NCI-H460 (cell line): ENCODE results near the gene MAP3K21. TPM values are rescaled to one million over a fixed set of nuclear protein-coding genes. Genes with fewer than 3 reads are reported as not detected.

Source experiments
- DNase-seq: peaks from one replicate; pipeline ENCODE4 v3.0.0-alpha.2; 2016; ENCODE audit warnings: low read depth; ENCODE audit errors: extremely low read depth
- total RNA-seq: library from RNA; depleted of rRNA; stranded (reverse); fragments of >200 nt; shearing (Covaris generic); gene quantifications from 2 replicates; pipeline ENCODE4 v1.2.3, GENCODE V29; 2014

MAP3K21 gene
- total RNA-seq, 1 experiment from 2014 or later: 21.6 TPM

DNA sequence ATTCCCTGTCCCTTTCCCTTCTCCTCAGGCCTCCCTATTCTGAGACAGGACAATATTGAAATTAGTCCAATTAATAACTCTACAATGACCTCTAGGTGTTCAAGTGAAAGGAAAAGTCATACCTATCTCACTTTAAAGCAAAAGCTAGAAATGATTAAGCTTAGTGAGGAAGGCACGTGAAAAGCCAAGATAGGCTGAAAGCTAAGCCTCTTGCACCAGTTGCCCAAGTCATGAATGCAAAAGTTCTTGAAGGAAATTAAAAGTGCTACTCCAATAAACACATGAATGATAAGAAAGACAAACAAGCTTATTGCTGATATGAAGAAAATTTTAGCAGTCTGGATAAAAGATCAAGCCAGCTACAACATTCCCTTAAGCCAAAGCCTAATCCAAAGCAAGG is 3.8 kb upstream of the MAP3K21 start:
- DNase-seq: no peak

DNA sequence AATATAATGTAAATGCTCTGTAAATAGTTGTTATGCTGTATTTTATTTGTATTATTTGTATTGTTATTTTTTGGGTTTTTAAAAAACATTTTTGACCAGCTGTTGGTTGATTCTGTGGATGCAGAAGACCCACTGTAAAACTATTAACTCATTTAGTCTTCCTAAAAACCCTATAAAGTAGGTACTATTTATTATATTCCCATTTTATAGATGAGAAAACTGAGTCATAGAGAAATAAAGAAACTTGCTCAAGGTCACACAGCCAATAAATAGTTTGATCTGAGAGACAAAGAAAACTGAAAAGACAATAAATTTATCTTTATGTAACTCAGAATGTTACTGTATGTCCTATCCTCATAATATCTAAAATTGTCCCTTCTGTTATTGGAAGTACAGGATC is 1.2 kb upstream of the MAP3K21 start:
- no peak for DNase-seq

DNA sequence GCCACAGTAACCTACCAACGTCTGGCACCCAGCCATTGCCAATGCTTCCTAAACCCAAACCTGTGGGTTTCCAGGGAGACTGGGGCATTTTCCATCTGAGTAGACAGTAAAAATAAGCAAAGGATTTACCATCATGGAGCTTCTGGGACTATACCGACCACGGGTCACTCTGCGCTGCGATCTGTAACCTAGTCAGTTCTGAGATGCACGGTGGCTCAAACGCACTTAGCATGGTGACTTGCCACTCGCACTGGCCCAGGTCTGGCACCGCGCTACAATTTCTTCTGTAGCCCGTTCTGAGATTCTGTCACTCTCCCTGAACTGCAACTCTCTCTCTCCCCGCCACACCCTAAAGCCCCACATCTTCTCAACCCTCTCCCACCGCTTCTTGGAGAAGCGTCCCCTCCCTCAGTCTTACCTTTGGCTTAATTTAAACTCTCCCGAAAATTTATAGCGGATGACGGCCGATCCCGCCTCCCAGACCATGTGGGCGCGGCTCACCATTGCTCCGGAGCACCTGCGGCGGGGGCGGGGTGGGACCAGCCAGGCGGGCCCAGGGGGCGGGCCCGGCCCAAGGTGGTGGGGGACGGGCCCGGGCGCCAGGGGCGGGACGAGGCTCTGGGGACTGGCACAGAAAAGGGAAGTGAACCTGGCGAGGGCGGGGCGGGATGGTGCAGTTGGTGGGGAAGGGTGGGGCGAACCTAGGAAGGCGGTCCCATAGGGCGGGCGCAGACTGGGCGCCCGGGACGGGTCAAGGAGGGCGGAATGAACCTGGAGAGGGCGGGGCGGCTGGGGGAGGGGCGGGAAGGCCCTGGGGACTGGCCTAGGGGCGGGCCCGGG is 493 bp upstream of the MAP3K21 start:
- DNase-seq: peak; percentile 87

DNA sequence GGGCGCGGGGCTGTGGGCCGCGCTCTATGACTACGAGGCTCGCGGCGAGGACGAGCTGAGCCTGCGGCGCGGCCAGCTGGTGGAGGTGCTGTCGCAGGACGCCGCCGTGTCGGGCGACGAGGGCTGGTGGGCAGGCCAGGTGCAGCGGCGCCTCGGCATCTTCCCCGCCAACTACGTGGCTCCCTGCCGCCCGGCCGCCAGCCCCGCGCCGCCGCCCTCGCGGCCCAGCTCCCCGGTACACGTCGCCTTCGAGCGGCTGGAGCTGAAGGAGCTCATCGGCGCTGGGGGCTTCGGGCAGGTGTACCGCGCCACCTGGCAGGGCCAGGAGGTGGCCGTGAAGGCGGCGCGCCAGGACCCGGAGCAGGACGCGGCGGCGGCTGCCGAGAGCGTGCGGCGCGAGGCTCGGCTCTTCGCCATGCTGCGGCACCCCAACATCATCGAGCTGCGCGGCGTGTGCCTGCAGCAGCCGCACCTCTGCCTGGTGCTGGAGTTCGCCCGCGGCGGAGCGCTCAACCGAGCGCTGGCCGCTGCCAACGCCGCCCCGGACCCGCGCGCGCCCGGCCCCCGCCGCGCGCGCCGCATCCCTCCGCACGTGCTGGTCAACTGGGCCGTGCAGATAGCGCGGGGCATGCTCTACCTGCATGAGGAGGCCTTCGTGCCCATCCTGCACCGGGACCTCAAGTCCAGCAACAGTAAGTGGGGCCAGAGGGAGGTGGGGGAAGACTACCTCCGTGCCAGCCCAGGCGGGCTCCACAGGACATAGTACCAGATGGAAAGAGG is 808 bp downstream of the MAP3K21 start:
- no peak for DNase-seq

DNA sequence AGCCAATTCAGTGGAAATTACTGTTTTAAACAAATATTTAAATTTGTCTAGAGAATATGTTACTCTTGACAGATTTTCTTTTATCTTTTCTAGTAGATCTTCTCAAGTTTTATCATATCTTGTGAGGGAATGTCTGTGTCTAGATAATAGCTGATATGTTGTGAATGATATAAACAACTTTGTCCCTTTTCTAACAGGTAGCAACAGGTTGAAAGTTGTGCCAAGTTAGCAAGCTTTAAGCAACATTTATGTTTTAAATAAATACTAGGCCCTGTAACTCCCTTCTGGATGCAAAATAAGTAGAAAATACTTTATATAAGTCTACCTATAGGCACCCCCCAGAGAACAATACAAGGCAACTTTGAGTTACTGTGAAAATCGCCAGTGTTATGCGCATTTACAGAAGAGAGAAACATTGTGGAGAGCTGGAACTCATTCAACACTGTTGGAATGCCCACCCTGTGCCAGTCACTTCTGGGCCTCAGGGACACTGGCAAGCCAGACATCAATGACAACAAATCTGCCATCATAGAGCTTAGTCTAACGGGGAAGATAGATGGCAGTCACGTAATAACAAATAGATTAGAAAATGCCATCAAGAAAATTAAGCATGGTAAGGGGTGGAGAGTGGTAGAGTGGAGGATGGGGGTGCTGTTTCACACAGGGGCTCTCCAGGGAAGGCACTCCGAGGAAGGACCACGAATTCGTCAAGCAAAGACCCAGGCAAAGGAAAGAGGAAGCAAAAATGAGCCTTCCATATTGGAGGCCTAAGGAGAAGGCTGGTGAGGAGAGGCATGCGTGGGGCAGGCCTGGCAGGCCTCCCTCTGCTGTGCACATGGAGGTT is 4.4 kb downstream of the MAP3K21 start:
- DNase-seq: no peak

DNA sequence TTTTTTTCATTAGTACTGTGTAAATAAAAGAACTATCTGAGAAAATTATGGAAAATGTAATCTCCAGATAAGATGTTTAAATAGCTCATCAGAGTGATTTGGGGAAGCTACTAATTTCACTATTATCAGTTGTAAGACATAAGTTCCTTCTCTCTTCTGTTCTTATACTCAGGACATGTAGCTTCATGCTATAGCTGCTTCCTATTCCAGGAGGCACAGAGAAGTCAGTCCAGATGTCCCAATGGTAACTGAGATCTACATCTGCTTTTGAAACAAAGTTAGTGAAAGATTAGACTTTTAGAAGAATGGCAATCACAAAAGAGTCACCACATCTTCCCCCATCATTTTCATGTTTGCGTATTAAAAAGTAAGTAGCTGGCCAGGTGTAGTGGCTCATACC is 5.6 kb downstream of the MAP3K21 start:
- DNase-seq: no peak

DNA sequence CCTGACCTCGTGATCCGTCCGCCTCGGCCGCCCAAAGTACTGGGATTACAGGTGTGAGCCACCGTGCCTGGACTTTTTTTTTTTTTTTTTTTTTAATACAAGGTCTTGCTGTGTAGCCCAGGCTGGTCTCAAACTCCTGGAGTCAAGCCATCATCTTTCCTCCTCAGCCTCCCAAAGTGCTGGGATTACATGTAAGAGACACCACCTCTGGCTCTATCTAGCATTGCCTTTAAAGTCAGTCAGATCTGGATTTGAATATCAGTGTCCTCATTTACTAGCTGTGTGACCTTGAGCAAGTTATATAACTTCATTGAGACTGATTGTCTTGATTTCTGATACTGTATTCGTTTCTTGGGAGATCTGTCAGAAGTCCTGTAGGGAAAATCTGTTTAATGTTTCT is 6.6 kb downstream of the MAP3K21 start:
- no peak for DNase-seq

DNA sequence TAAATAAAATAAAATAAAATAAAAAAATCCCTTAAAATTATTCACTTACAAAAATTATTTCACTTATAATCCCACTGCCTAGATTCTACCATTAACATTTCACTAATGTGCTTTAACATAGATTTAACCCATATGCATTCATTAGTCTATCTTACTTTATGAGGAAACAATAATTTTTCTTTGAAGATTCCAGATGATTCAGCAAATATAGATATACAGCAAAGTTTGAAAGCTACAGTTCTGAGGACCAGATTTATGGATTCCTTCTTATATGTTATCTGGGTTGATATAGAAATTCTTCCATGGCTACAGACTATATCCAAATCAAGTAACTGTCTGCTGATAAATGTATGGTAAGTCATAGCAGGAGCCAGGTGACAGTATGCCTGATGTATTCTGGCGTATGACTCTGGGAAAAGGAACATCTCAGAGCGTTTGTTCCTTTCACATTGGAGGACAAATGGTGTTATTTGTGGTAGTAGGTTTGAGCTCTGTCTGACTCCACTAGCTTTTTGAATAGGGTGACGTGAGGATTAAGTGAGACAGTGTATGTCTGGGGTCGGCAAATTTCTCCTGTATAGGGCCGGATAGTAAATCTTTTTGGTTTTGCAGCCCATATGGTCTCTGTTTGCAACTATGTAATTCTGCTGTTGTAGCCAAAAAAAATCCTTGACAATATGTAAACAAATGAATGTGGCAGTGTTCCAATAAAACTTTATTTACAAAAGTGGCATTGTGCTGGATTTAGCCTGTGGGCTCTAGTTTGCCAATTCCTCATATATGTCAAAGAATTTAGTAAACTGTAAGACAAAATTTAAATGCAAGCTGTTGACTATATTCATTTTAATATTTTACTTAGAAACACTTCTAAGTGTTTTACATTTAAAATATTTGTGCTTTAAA is 9.3 kb downstream of the MAP3K21 start:
- DNase-seq: no peak

DNA sequence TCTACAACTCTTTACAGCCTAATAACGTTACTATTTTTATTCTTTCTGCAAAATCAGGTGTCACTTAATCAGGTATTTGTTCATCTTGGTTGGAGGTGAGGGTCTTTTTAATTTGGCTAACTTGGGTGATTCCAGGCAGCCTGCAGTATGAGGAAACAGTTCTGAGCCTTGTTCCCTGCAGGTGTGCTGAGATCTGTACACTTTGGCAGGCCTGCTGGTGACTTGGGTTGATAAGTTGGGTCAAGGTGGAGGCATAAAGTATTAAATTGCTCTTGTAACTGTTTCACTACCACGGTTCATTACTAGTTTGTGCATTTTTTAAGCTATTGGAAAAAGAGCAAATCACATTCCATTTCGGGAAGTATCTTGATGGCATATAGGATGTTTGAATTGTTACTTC is 10.0 kb downstream of the MAP3K21 start:
- DNase-seq: no peak

DNA sequence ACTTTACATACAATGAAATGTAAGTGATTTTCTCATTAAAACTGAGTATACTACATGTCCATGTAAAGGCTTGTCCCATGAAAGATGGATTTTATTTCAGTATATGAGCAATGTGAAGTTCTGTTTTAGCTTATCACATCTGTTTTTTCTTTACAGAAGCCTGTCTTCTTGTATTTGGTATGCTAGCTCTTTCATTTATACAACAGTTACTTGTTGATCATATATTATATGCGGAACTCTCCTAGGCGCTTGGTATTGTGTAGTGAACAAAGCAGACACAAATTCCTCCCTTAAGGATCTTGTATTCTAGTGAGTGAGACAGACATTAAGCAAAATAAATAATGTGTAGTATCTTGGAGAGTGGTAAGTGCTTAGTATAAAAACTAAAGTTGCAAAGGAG is 10.6 kb downstream of the MAP3K21 start:
- no peak for DNase-seq

DNA sequence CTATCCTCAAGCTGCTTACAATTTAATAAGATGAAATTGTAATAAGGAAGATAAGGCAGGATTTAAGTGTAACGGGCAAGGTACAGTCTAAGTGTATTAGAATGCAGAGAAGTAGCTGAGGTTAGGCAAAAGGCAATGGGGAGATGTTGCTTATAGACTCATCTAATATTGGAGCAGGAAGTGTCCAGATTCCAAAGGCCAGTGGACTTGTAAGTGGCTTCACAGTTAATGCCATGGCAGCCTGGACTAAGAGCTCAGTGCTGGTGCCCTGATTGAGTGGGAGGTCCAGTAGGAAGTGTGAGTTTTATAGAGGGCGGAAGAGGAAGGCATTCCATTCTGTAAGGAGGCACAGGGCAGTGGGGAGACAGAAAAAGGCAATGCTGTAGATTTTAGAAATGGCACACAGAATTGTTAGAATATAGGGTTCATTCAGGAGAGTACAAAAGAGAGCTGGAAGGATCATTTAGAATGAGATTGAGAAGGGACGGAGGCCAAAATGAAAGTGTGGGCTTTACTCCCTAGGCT is 12.6 kb downstream of the MAP3K21 start:
- no peak for DNase-seq

DNA sequence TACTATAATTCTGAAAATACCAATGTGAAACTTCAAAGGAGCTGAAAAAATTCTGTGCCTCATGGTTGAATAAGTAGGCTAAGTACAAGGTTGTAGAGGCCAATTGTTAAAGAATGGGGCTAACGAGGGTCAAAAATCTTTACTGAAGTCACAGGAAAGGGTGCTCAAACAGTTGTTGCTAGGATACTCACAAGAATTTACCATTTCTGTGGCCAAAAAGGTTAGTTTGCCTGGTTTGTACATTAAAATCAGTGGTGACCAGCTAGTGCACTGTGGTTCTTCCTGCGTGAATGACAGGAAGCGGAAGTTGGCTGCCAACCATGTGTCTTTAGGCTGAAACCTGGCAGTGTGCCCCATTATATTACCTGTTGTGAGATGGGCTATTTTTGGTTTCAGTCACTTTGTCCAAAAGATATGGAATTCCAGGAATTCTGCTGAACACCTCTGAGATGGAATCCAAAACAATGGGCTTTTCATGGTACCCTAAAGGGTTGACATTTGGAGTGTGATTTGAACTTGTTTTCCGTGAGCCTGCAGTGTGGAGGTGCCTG is 13.5 kb downstream of the MAP3K21 start:
- DNase-seq: no peak

DNA sequence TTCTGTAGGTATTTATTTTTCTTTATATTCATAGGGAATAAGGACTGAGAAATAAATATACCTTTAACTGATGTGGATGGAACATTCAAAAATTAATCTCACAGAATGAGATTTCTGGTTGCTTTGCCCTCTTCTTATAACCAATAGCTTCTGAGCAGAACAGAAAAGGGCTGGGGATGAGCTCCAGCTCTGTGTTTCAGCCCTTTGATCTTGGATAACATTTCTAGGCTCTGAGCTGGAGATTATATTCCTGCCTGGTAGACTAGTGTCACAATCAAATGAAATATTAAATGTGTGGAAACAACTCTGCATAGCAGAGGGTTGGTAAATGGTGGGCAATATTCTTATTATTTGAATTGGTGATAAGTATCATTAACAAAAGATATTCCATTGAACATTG is 14.6 kb downstream of the MAP3K21 start:
- no peak for DNase-seq

DNA sequence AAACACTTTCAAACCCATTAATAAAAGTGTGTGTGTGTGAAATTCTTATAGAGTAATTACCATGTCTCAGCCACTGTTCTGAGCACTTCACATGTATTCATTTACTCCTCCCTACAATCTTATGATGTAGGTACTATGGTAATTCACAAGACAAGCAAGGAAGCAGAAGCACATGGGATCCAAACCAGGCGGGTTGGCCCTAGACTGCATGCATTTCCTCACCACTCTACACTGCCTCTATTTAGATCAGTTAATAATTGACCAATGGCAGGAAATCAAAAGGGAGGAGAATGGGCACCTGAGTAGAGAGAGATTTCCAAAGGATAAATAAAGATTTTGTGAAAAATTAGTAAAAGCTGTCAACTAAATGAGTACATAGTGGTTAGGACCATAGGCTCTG is 15.7 kb downstream of the MAP3K21 start:
- DNase-seq: no peak

DNA sequence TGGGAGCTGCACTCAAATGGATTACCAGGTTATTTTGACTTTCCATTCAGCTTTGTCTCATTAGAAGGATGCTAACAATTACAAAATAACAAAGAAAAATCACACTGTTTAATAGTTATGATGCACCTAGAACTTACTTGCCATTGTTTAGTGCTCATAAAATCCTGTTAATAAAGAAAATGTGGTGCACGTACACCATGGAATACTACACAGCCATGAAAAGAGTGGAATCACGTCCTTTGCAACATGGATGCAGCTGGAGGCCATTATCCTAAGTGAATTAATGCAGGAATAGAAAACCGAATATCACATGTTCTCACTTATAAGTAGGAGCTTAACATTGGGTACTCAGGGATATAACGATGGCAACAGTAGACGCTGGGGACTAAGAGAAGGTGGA is 19.8 kb downstream of the MAP3K21 start:
- DNase-seq: no peak

DNA sequence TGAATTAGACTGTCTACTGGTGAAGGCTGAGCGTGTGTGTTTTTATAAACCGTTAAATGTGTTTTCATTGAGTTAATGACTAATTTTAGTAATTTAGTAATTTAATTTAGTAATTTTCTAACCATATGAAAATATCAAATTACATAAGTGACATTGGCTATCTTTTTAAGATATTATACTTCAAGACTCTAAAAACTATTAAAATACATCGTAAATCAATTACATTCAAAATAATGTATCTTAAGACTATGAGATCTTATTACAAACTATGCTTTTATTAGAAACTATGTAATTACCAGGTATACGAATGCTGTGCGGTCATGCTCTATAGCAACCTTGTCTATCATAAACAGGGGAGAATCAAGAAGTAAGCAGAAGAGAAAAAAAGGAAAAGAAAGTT is 21.6 kb downstream of the MAP3K21 start:
- DNase-seq: no peak

DNA sequence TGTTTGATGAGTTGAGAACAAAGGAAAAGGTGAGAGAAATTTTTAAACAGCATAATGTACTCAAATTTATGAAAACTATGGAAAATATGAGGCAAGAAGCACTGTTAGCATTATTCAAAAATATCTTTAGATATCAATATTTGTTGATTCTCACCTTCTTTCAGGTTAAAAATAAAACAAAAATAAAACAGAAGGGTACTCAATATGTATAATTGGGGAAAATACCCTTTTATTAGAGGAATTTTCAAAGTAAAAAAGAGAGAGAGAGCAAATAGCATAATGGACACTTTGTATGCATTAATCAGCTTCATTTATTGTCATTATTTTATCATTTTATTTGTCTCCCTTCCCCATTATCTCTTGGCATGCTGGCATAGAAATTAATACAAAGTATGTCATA is 27.5 kb downstream of the MAP3K21 start:
- DNase-seq: no peak

DNA sequence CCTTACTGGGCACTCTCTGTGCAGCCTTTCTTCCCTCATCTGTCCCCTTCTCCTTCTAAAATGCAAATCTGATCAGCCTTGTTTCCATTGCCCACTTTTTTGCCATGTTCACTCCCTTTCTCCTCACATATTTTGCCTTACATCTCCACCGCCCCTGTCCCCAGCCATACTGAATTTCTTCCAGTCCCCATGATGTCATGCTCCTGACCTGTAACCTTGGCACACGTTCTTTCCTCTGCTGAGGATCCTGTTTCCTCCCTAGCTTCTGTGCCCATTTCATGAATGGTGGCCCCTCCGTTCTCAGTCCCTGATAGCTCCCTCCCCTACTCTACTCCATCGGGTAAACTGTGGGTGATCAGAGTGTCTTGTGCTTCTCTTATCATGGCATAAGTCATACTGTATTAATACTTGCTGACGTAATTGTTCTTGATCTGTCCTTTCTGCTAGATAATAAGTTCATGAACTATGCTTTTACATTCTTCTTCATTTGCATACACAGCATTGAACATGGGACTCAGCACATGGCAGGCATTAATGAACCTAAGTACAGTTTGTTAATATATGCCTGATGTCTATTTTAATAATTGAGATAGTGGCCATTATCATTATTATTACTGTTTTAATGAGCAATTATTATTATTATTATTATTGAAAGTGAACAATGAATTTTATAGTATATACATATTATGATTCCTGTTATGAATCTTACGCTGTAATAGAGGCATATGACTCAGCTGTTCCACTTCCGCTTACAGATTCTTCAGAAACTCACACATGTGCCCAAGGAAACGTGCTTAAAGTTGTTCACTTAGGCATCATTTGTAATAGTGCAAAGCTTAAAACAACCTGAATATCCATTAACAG is 28.5 kb downstream of the MAP3K21 start:
- DNase-seq: no peak

DNA sequence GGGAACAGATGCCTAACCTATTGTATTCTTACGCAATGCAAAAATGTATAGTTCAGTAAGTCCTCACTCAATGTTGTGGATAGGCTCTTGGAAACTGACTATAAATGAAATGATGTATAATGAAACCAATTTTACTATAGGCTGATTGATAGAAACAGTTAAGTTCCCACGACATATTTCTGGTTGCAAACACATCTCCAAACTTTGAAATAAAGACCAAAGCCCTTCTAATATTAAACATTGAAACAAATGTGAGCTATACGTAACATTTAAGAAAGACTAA is 29.1 kb downstream of the MAP3K21 start:
- DNase-seq: no peak
